Epithelial cell of prostate (primary cell): ENCODE results near the gene CENPV.
A peak's percentile ranks its signal among the peaks of the same experiment; 100 is the strongest.

ENCODE experiments used
- DNase-seq: peaks from one replicate; pipeline ENCODE4 v3.0.0-alpha.2; 2011; ENCODE audit warnings: low read depth, low spot score
- H3K27ac ChIP-seq: fragments of 450-650 bp; 2 replicates; pipeline ENCODE4 v1.5.1; 2017; ENCODE audit warnings: mild to moderate bottlenecking

Gene CENPV

DNA sequence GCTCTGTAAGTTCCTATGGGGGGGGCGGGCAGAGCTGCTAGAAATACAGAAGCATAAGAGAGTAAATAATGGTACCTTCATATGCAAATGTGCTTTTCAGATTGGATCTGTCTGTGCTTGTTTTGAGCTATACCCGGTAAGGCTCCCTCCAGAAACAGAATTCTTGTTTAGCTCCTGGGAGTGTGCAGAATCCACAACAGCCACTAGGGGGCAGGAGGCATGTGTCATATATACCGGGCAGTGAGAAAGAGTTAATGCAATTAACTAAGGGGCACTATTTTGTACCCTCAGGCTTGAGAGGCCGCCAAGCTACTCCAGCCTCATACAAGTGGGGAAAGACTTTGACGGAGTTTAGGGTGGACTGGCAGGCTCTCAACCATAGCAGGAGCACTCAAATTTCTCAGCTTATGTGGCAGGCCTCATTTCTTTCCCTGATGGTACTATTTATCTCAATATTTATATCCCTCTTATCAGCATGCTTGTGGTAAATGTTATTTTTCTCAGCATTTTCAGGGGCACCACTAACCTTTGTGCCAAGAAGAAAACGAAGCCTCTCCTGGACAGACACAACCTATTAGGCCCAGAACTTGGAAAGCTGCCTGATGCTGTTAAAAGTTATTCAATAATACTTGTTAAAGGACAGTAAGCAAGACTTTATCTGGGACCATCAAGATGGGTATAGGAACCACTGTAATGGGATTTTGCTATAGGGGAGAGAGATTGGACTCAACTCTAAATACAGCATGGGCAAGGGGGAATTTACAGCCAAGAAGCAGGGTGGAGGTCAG, 10.7 kb upstream of the CENPV start:
- no peak for DNase-seq
- no peak overlapping the region for H3K27ac ChIP-seq

DNA sequence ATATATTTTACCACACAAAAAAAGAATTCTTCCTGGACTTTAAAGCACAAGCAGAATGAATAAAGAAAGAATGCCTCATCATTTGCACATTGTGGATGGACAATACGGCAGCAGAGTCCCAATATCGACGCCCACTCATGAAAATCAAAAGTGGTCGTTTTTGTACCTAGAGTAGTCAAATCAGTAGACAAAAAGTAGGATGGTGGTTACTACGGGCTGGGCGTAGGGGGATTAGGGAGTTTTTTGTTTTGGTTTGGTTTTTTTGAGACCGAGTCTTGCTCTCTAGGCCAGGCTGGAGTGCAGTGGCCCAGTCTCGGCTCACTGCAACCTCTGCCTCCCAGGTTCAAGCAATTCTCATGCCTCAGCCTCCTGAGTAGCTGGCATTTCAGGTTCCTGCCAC, 8.6 kb upstream of the CENPV start:
- DNase-seq = no peak
- no peak overlapping the region for H3K27ac ChIP-seq

DNA sequence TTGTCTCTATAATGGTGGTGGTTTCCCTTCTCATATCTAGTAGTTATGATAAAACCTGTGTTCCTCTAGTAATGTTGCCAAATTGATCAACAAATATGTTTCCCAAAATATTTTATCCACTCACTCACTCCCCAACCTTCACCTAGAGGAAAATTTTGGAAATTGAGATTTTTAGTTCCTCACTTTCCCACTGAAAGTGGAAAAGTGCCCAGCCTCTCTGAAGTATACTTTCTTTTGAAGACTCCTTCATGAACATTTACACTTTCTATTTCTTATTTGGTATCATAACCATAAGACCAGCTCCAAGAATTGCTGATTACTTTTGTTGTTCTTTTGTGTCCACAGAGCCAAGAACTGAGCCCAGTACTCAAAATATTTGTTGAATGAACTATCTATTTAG, 5.1 kb upstream of the CENPV start:
- DNase-seq = no peak
- H3K27ac ChIP-seq = no peak overlapping the region

DNA sequence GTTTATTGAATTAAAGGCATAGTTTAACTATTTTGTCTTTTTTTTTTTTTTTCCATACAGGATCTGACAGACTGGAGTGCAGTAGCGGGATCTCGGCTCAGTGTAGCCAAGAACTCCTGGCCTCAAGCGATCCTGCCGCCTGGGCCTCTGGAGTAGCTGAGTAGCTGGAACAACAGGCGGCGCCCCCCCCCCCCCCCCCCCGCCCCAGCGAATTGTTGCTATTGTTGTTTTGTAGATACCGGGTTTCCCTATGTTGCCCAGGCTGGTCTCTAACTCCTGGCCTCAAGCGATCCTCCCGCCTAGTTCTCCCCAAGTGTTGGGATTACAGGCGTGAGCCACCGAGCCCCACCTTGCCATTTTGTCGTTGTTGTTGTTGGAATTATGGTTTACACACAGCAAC, 1.3 kb upstream of the CENPV start:
- DNase-seq = no peak
- no peak overlapping the region for H3K27ac ChIP-seq

DNA sequence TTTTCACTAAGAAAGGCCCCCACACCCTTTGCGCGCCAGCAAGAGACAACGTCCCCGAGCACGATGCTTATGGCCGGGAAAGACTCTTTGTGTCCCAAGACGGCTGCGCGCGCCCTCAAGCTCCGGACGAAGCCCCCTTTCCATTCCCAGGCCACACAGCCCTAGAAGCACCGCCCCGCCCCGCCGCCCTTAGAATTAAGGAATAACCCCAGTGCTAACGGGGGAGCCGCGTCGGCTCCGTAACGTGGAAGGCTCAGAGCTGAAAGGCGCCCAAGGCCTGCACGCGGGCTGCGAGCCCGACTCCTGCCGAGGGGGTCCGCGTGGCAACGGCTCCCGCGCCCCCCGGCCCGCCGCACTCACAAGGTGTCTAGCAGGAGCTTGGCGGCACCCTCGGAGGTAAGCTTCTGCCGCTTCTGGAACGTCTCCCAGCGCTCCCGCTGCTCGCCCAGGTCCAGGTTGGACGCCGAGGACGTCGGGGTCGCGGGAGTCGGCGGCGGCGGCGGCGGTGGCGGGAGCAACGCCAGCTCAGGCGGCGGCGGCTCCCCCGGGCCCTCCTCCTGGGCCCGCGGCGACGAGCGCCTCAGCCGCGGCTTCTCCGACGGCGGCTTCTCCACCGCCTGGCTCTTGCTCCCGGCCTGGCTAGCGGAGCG, 477 bp downstream of the CENPV start:
- no peak overlapping the region for H3K27ac ChIP-seq
- DNase-seq = no peak

DNA sequence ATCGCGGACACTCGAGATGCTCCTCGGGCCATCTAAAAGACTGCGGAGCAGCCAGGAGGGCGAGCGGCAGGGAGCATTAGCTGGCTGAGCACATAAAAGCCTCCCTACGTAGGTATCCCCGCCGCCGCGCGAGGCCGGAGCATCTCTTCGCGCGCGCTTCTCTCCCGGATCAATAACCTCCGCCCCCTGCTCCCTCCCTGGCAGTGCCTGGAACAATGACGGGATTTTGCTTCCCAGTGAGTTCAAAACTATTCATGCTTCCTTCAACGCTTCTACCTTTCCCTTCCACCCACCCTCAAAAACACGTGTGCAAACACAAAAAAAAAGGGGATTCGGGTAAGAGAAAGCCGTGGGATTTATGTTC, 984 bp downstream of the CENPV start:
- no peak for DNase-seq
- H3K27ac ChIP-seq = no peak overlapping the region

DNA sequence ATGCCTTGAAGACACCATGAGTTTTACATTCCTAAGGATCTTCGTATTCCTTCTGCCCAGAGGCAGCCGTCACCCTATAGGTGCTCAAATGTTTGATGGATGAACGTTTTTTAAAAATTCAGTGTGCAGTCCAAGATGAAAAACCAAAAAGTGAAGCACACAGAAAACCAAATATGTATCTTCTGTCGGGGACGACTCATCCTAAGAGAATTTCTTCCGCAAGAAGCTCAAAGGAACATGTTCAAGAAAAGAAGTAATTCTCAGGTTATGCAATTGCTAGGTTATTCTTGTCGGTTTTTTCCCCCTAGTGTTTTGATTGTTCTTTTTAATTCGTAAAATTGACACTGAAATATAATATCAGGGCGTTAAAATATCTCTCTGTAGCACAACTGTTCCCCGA, 1.4 kb downstream of the CENPV start:
- H3K27ac ChIP-seq = no peak overlapping the region
- DNase-seq = no peak

DNA sequence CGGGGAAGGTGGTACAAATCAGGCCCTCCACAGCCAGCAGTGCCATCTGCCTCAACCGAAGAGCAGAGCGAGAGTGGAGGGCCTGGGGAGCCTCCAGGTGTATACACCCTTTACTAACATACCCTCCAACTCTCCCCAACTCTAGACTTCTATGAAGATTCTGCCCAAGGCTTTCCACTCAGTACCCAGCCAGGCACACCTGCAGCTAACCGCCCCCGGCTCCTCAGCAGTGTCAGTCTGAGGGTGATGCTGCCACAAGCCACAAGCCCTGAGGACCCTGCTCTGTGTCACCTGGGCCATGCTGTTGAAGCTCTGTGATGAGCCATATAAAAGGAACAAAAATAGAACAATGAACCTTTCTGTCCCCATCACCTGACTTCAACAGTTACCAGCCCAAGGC, 3.8 kb downstream of the CENPV start:
- DNase-seq = no peak
- no peak overlapping the region for H3K27ac ChIP-seq

DNA sequence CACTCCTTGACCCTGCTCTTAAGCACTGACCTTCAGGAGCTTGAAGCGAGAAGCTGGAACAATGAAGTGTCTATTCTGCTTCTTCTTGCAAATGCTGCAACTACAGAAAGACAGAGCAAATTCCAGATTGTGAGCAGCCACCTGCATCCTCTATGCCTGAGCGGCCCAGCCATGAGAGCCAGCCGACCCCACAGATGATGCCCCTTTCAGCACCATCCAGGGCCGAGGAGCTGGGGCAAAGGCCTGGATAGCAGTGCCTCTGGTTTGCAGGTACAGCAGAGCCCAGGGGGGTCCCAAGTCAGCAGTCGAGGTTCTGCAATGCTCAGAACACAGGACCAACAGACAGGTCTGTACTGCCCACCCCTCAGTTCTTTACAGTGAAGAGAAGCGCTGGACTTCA, 4.7 kb downstream of the CENPV start:
- no peak for DNase-seq

DNA sequence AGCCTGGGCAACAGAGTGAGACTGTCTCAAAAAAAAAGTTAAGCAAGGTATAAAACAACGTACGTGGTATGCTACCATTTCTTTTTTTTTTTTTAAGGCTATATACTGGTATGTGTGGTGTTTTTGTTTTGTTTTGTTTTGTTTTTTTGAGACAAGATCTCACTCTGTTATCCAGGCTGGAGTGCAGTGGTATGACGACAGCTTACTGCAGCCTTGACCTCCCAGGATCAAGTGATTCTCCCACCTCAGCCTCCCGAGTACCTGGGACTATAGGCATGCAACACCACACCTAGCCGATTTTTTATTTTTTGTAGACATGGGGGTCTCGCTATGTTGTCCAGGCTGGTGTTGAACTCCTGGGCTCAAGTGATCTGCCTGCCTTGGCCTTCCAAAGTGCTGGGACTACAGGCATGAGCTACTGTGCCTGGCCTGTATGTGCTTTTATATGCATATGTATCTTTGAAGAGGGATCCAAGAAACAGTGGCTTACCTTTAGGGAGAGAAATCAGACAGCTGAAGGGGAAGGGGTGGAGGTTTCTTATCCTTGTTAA, 6.5 kb downstream of the CENPV start:
- no peak overlapping the region for H3K27ac ChIP-seq

More for the DNA sequence above, 4.7 kb downstream of the CENPV start:
- H3K27ac ChIP-seq = no peak overlapping the region

DNA sequence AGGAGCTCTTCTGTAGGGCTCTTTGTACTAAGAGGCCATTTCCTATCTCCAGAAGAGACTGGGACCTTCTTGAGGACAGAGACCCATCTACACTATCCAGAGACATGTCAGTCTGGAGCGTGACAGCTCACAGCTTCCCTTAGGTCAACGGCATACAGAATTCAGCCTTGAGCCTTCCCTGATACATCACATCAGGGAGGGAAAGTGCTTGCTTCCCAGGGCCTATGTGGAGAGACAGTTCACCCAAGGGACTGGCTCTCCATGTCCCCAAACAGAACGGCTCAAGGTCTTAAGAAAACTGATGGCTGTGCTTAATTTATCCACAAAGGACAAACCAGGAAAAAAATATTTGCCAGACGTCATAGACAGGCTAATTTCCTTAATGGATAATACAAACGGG, 7.7 kb downstream of the CENPV start:
- H3K27ac ChIP-seq = no peak overlapping the region
- DNase-seq = no peak

More for the DNA sequence above, 6.5 kb downstream of the CENPV start:
- no peak for DNase-seq

DNA sequence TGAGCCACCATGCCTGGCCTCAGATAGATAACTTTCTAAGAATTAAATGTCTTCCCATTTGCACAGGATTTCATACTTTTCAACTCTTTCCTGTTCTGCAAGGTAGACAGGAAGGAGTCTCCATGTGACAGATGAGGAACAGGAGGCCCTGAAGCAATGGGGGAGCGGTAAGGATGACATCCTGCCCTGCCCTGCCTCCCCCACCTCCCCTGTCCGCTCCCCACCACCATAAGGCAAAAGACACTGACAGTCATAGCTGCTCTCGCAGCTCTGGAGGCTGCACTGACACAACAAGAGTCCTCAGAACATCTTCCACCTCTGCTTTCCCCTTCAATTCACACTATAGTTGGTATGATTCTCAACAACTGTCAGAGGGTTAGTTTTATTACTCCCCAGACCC, 9.7 kb downstream of the CENPV start:
- no peak for DNase-seq
- no peak overlapping the region for H3K27ac ChIP-seq

DNA sequence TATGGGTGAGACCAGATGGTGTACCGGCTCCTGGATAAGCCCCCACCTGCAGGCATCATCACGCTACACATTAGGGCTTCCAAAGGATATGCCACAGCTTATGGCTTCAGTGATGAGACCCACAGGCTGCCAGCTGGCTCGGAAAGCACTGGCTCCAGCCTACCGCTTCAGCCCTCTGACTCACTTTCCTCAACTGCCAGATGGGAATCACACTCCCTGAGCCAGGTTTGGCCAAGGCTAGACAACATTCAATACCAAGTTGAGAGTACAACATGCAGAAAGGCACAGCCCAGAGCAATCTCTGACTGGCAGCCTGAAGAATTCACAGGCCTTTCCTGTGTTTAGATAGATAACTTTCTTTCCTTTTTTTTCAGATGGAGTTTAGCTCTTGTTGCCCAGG, 10.3 kb downstream of the CENPV start:
- no peak for DNase-seq
- H3K27ac ChIP-seq = no peak overlapping the region

DNA sequence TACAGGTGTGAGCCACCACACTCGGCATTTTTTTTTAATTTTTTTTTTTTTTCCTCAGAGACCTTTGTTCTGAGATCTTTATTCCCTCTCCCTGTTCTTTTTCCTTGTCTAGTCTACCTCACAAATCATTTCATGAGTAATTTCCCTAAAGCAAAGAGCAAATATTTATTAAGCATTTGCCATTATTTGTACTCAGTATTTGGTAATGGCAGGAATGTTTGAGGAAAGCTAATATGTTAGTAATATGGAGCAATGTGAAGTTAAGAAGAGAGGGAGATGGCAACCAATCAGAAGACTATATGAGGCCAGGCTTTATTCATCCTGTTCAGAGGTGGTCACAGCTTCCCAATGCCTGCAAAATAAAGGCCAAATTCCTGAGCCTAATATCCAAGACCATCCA, 13.3 kb downstream of the CENPV start:
- no peak overlapping the region for H3K27ac ChIP-seq
- DNase-seq = no peak

DNA sequence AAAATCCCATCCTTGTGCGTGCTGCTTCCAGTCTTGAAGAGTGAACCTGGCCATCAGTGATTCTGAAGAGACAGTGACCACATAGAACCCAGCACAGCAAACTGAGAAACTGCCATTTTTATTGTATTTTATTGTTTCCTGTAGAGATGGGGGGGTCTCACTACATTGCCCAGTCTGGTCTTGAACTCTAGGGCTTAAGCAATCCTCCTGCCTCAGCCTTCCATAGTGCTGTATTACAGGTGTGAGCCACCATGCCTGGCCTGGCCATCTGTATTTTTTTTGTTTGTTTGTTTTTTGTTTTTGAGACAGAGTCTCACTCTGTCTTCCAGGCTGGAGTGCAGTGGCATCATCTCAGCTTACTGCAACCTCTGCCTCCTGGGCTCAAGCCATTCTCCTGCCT, 13.9 kb downstream of the CENPV start:
- DNase-seq = no peak
- H3K27ac ChIP-seq = no peak overlapping the region

DNA sequence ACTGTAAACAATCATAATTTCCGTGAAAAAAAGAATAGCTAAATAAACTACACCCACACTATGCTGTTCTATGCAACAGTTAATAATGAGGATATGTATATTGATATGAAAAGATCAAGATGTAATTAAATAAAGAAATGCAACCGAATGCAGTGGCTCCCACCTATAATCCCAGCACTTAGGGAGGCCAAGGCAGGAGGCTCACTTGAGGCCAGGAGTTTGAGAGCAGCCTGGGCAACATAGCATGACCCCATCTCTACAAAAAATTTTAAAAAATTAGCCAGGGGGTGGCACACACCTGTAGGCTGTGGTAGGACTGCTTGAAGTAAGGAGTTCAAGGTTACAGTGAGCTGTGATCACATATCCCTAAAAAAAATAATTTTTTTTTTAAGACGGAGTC, 14.9 kb downstream of the CENPV start:
- no peak for DNase-seq
- no peak overlapping the region for H3K27ac ChIP-seq

DNA sequence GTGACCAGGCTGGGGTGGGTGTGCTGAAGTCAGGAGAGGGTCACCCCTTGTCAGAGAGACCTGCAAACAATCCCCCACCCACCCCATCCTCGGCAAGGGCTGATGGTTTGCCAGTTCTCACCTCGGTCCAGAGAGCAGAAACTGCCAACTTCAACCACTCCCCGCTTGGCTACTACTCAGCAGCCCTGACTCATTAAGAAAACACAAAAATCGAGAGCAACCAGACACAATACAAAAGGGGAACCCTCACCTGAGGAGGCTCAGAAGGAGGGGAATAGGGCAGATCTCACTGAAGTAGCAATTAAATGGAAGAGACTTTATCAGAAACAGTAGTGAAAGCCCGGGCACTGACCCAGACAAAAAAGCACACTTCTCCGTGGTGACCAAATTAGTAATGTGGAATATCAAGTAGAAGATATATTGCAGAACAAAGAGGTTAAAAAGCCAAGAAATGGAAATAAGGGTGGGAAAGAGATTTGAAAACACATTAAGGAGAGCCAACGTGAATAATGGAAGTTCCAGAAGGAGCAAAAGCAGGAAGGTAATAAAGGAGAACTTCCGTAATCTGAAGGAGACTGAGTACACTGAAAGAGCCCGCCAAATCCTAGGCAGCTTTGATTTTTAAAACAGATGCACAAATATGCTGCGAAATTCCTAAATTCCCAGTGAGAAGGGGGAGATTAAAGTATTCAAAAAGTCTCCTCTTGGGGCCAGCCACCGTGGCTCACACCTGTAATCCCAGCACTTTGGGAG, 23.6 kb downstream of the CENPV start:
- peak; percentile 16 for DNase-seq
- H3K27ac ChIP-seq = no peak overlapping the region

DNA sequence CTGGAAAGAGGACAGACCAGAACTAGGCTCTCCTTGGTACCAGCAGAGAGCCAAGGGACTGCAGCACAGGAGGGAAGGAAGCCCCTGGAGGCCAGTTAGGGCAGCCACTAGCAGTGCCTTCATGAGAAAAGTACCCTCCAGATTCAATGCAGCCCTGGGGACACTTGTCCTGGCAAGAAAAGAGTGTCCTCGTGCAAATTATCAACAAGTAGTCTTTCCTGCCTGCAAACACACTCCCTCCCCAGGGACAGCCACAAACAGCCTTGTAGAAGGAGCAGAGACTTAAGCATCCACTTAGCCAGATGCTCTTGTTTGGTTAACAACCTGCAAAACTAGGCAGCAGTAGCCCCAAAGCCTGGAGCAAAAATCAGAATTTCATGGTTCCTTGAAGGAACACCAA, 24.3 kb downstream of the CENPV start:
- no peak overlapping the region for H3K27ac ChIP-seq
- no peak for DNase-seq

DNA sequence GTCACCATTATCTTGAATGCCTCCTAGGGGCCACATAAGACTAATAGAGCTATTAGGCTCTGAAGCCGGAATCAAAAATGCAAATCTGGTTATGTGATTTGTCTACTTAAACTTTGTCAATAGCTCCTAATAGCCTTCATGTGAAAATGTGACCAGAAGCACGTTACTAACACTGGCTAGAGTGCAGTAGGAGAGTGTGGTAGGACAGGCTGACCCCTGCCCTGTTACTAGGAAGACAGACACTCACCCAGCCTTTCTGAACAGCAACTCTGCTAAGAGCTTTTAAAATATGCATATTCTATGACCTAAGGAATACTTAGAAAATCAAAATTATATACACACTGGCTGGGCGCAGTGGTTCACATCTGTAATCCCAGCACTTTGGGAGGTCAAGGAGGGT, 26.3 kb downstream of the CENPV start:
- DNase-seq = no peak
- H3K27ac ChIP-seq = no peak overlapping the region

DNA sequence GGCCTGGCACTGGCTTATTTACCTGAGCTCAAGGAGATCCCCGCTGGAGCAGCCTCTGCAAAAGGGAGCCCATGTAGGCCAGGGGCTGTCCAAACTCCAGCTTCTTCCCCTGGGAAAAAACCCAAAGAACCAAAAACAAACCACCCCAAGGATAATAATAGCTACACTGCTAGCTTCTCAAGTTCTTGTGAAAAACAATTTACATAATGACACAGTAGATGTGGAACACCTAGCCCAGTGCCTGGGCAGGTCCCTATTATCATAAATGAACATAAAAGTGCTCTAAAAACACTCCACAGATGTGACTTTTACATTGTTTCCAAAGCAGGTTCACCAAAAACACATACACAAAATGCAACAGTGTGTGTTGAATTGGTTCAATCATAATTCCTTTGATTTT, 27.3 kb downstream of the CENPV start:
- H3K27ac ChIP-seq = no peak overlapping the region
- no peak for DNase-seq

DNA sequence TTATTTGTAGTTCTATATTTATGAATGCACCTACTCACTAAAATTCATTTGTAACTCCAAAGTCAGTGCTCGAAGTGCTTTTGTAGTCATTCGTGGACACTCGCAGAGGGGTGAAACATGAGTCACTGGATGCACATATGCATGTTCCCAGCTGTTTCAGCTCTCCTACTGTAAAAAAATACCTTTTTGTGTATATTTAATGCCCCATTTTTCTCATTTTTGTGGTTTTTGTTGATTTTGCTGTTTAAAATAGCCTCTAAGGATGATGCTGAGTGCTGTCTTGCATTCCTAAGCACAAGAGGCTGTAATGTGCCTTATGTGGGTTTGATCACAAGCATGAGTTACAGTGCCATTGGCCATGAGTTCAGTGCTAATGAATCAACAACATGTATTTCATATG, 30.6 kb downstream of the CENPV start:
- H3K27ac ChIP-seq = no peak overlapping the region
- DNase-seq = no peak
